VCaP (cell line): Measurements from ENCODE around the gene CSN2.

Experiments
- H3K27ac ChIP-seq: fragments of 450-650 bp; 2 replicates; pipeline ENCODE4 v1.5.1; 2017
- CTCF ChIP-seq: fragments of 450-650 bp; conservative IDR thresholded peaks from 2 replicates; pipeline ENCODE4 v1.5.1; 2017; ENCODE audit warnings: mild to moderate bottlenecking, moderate library complexity

The CSN2 gene, protein sequence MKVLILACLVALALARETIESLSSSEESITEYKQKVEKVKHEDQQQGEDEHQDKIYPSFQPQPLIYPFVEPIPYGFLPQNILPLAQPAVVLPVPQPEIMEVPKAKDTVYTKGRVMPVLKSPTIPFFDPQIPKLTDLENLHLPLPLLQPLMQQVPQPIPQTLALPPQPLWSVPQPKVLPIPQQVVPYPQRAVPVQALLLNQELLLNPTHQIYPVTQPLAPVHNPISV

DNA sequence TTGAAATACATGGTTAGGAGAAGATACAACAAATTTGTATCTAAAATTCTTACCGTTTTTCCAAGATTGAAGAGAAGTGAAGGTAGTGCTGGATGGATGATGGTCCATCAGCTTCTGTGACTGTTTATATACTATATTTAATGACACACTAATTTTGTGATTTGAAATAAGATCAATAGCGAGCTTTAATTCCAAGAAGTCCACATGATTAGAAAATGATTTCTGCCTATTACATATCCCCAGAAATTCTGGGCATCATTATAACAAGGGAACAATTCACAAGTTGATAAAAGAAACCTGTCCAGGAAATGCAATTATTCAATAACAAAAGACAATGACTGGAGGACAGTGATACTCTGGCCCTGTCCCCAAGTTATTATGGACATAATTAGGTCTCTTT lies at the start of gene CSN2:
Gene CSN2 (minus strand): TSS at position 101 of the 400 bp plus-strand sequence. CDS start 4,733 bp downstream, outside the sequence.
- TF ChIP-seq CTCF: no peak
- H3K27ac ChIP-seq: no peak within 1 kb of the TSS

DNA sequence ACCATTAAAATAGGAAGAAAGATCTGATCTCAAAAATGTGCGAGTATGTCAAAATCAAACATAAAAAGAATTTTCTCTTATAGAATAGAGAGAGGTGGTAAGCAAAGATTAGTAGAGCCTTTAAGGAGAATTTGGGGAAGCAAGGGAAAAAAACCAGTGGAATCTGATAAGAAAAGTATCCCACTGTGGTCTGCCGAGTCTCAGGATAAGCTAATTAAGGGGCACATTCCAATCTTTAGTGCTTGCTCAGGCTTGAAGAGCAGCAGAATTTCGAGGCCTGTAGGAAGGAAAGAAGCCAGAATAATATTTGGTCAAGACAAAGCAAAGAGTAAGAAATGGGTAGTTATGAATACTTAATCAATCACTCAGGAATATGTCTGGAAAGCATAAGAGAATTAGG lies 43.2 kb upstream of the CSN2 start:
- H3K27ac ChIP-seq: no peak overlapping the region
- TF ChIP-seq CTCF: no peak

DNA sequence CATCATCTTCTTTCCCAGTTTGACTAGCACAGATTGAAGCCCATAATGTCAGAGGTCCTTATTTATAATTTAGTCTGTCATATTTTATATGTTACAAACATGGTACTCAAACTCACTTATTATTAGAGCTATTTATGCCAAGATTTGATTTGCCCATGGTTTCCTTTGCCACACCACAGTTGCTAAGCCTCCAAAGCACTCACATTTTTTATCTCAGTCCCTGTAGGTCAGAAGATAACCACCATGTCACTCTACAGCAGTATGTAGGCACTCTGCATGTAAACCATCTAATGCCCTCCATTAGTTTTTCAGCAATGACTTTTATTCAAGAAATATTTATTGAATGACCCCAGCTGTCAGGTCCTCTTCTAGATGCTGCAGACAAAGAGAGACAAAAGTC lies 37.0 kb upstream of the CSN2 start:
- no peak for TF ChIP-seq CTCF
- no peak overlapping the region for H3K27ac ChIP-seq

GRCh38 chr4:70000711-70001110 lies 35.2 kb upstream of the CSN2 start:
- TF ChIP-seq CTCF: no peak
- H3K27ac ChIP-seq: no peak overlapping the region

DNA sequence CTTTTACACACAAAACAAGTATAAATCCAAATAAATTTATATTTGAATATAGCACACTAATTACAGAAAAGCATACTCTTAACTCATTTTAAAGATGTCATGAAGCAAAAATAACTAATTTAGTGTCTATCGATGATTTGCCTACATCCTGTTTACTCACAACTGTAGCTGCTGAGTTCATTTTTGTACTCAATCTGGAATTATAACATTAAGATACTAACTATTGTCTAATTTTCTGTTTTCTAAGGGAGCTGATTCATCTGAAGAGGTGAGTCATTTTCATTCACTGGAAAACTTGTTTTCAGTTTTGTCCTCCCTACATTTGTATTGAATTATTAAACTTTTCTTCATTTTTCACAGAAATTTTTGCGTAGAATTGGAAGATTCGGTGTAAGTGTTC lies 33.9 kb upstream of the CSN2 start:
- H3K27ac ChIP-seq: no peak overlapping the region
- TF ChIP-seq CTCF: no peak

DNA sequence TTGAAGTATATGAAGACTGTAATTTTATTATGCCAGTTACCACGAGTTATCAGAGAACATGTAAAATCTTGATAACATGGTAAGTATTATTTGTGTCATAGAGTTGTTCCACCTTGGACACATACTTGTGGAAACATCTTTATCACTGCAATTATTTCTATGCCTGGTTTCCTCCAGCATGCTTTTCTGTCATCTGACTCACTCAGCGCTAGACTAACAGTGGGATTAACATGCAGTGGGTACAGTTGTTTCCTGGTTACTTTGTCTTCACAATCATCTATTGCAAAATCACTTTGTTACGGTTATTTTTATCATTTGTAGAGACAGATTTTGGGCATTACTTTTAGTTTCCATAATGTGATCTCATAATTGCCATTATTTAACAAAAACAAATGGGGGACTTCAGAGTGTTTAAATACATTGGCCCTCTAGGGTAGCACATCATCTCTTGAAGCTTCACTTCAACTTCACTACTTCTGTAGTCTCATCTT lies 30.0 kb upstream of the CSN2 start, which contains the start of gene STATH:
Gene STATH (plus strand): TSS at position 441 of the 491 bp plus-strand sequence. CDS start 2,472 bp downstream, outside the sequence.
- TF ChIP-seq CTCF: no peak
- H3K27ac ChIP-seq: no peak within 1 kb of the TSS

- TF ChIP-seq CTCF: no peak
- no peak overlapping the region for H3K27ac ChIP-seq
Measured at GRCh38 chr4:69994782-69995181, 29.3 kb upstream of the CSN2 start.
